ENCODE results near the gene PHC2.
A peak's percentile ranks its signal among the peaks of the same experiment; 100 is the strongest.

PHC2 gene

DNA sequence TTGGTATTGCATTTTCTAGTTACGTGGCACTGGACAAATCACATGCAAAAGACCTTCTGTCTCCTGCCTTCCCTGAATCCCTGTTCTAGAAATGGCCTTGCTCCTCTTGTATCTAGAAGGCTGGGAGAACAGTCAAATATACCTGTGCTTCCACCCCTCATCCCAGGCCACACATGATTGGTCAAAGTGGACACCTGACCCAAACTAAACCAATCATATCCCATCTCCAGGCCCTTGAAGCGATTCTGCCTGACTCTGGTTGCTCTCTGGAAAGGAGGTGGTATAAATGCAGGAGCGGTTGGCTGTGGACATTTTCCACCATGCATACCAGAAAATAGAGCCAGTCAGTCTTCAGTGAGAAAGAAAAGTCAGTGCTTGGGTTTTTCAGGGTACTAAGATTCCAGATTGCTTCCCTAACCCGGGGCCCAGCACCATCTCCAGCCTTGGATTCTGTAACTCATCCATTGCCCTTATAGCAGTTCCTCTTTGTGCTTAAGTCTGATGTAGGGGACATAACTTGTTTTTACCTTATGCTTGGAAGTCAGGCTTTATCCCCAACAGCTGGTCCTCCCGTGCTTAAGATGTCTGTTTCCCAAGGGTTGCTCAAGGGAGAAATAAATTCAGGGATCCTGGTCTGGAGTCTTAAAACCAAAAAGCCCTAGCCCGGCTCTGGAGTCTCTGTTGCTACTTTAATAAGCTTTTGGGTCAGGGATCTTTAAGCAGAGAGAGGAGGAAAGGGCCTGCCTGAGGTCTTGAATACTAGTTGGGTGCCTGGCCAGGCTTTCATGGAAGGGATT, 7.7 kb upstream of the PHC2 start:
- H3K9me3 Mint-ChIP-seq = no peaks in the 10 kb centered on the region
- no peaks in the 10 kb centered on the region for H3K36me3 Mint-ChIP-seq (ENCODE audit: low read depth)
- no peaks in the 10 kb centered on the region for H3K4me1 Mint-ChIP-seq (ENCODE audit: low read depth)
- peaks cover 16% of the 10 kb centered on the region for H3K27me3 Mint-ChIP-seq
- H3K4me3 Mint-ChIP-seq = no peak overlapping the region
- no peak overlapping the region for H3K27ac Mint-ChIP-seq

DNA sequence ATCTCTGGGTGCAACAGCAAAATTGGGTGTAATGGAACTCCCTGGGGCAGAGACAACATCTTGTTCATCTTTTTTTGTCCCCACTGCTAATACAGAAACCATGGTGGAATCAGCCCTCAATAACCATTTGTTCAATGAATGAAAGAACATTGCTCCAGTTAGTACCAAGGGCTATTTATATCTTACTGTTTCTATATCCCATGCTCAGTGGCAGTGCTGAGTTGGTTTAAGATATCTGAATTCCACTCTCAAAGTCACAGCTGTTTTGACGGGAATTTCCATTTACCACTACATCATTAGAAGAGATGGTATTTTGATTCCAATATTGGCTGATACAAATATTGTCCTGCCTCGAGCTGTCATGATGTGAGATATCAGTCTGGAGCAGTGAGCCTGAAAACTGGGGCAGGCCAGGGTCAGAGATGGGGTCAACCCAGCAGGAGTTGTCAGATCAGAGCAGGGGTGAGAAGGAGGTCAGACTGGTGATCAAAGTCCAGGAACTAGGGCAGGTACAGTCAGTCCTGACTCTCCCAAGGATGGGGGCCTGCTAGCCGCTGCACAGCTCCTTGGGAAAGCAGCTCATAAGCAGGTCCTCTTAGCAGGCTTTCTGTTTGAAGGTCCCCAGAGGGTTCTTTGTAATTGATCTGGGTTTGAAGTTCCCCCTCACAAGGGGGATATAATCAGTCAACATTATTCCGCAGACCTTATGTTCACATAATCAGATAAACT, 5.8 kb upstream of the PHC2 start:
- Mint-ChIP-seq H3K9me3 (no peaks in the 10 kb centered on the region), H3K27ac (no peak overlapping the region), H3K36me3 (ENCODE audit: low read depth) (no peaks in the 10 kb centered on the region), H3K4me1 (ENCODE audit: low read depth) (no peaks in the 10 kb centered on the region), H3K27me3 (peaks cover 12% of the 10 kb centered on the region), H3K4me3 (no peak overlapping the region)

DNA sequence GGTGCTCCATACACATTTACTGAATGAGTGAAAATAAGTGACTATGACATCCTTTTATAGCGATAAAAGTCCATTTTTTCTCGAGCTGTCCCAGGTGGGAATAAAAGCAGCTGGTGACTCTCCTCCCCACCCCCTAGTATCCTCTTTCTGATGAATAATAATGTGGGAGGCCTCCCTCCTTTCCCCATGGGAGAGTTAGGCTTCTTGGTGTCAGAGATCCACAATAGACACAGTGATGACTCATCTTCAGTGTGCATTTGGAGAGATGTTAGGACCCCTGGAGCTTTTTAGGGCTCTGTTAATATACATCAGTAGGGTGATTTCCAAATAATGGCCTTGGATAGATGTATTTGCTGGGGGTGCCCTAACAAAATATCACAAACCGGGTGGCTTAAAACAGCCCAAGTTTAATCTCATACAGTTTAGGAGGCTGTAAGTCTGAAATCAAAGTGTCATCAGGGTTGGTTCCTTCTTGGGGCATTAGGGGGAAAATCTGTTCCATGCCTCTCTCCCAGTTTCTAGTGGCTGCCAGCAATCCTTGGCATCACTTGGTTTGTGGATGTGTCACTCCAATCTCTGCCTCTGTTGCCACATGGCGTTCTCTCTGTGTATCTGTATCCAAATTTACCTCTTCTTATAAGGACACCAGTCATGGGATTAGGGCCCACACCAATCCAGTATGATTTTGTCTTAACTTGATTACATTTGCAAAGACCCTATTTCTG, 4.4 kb upstream of the PHC2 start:
- no peak overlapping the region for H3K27ac Mint-ChIP-seq
- H3K4me3 Mint-ChIP-seq = no peak overlapping the region
- H3K9me3 Mint-ChIP-seq = no peaks in the 10 kb centered on the region
- peaks cover 9% of the 10 kb centered on the region for H3K27me3 Mint-ChIP-seq
- peaks cover 3% of the 10 kb centered on the region for H3K4me1 Mint-ChIP-seq (ENCODE audit: low read depth)
- H3K36me3 Mint-ChIP-seq (ENCODE audit: low read depth) = no peaks in the 10 kb centered on the region

DNA sequence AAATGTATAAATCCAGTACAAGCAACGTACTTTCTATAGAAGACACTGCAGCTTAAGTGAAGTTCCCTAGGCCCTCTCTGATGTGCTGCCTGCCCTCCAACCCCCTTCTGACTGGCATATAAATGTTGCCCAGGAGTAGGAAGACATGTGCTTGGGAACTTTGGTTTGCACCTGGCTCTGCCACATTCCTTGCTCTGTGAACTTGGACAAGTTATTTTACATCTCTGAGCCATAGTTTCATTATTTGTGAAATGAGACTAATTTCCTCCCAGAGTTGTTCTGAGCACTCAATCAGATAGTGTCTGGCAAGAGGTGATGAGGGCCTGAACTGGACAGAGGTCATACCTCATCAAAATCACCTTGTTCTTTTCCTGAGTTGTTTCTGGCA, 3.5 kb upstream of the PHC2 start:
- Mint-ChIP-seq H3K9me3 (no peaks in the 10 kb centered on the region), H3K36me3 (ENCODE audit: low read depth) (no peaks in the 10 kb centered on the region), H3K4me3 (no peak overlapping the region), H3K27ac (no peak overlapping the region), H3K27me3 (peaks cover 3% of the 10 kb centered on the region), H3K4me1 (ENCODE audit: low read depth) (peaks cover 3% of the 10 kb centered on the region)

DNA sequence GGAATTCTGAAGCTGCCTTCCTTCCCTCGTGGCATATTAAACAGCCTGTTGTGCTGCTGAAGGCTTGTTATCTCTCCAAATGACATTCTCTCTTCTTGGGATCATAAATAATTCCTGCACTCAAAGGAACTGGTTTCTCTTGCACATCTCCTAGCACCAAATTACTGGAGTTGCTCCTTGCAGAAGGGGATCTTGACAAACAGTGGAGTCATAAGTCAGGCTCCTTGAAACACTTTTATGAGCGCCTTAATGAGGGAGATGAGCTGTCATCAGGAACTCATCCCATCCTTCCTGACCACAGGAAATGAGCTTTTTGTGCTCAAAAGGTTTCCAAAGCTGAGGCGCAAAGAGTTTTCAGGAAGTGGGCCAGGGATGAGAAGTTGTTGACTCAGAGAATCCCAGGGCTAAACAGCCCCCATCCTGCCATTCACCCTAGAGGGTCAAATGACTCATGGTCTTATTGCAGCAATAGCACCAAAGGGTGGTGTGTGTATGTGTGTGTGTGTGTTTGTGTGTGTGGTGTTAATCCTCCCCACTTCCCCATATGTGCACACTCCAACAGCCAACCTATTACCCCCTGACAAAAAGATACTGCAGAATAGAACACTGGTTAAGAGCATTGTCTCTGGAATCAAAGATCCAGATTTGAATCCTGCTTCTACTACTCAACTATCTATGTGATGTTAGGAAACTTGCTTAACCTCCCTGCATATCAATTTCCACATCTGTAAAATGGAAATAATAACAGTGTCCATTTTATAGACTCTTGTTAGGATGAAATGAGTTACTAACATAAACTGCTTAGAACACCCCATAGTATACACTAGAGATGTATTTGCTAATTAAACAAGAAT, 2.8 kb upstream of the PHC2 start:
- H3K4me1 Mint-ChIP-seq (ENCODE audit: low read depth) = peaks cover 3% of the 10 kb centered on the region
- no peaks in the 10 kb centered on the region for H3K9me3 Mint-ChIP-seq
- no peak overlapping the region for H3K4me3 Mint-ChIP-seq
- H3K27ac Mint-ChIP-seq = no peak overlapping the region
- H3K36me3 Mint-ChIP-seq (ENCODE audit: low read depth) = no peaks in the 10 kb centered on the region
- H3K27me3 Mint-ChIP-seq = peaks cover 3% of the 10 kb centered on the region

DNA sequence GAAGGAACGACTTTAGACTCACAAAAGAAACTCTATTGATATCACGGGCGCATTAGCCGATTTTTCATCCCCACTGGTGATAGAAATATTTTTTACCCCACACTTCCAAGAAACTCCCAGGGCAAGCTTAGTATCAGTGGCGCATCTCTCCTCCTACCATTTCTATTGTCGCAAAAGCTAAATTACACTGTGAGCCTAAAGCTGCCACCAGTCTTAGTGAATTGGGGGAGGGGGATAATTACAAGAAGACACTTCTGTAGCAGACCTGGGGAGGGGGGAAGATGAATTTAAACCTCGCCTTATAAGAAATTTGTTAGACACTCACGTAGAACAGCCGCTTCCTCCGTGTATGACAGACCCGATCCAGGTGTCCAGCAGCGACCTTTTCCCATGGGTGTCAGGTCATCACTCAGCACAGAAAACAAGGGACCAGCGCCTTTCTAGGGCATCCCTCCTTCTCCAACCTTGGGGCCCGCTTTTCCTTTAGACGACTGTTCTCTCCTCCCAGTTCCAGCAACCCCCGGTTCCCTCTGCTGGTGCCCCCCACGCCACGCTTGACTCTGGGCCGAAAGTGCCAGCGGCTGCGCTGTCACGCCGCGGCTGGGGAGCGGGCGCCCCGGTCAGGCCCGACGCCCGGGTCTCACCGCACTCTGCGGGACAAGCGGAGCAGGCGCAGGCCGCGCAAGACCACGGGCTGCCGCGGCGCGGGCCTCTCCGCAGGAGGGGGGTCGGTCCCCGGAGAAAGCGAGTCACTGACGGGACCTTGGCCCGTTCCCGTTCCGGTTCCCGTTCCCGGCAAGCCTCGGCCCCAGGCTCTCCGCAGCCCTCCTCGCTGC, 821 bp downstream of the PHC2 start:
- Mint-ChIP-seq H3K9me3 (no peaks in the 10 kb centered on the region), H3K36me3 (ENCODE audit: low read depth) (no peaks in the 10 kb centered on the region), H3K27me3 (peaks cover 17% of the 10 kb centered on the region), H3K27ac (peak overlapping the region; percentile 27), H3K4me1 (ENCODE audit: low read depth) (peaks cover 9% of the 10 kb centered on the region), H3K4me3 (no peak overlapping the region)

DNA sequence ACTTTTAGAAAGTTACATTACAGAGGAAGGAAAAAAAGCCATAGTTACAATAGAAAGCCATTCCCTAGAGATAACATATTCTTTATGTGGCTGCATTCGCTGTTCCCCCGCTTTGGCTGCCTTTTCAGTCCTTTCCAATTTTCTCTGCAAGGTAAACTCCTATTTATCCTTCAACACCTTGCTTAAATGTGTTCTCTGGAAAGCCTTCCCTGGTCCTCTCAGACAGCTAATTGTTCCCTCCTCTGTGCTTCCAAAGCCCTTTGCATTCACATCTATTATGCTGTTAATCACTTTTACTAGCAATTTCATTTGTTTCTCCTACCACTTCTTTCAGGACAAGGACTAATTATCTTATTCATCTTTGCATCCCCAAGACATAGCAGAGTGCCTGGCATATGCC, 1.6 kb downstream of the PHC2 start:
- Mint-ChIP-seq H3K27ac (no peak overlapping the region), H3K9me3 (no peaks in the 10 kb centered on the region), H3K4me3 (no peak overlapping the region), H3K4me1 (ENCODE audit: low read depth) (peaks cover 9% of the 10 kb centered on the region), H3K27me3 (peaks cover 17% of the 10 kb centered on the region), H3K36me3 (ENCODE audit: low read depth) (no peaks in the 10 kb centered on the region)

DNA sequence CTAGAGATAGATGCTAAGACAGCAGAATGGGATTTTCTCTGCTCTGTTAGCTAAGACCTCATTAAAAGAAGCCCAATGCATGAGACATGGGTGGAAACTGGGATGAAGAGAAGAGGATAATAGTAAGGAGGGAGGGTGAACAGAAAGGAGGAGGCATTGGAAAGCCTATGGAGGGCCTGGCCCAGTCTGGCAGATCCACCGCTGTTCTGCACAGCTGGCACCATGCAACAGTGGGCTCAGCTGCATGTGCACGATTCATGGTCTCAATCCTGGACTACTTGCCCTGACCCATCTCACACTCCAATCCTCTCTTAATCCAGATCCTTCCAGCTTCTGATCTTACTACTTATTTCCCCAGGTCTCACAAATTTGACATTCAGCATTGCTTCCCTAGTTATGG, 2.2 kb downstream of the PHC2 start:
- Mint-ChIP-seq H3K4me3 (no peak overlapping the region), H3K9me3 (no peaks in the 10 kb centered on the region), H3K27me3 (peaks cover 17% of the 10 kb centered on the region), H3K36me3 (ENCODE audit: low read depth) (no peaks in the 10 kb centered on the region), H3K4me1 (ENCODE audit: low read depth) (peaks cover 9% of the 10 kb centered on the region), H3K27ac (no peak overlapping the region)

DNA sequence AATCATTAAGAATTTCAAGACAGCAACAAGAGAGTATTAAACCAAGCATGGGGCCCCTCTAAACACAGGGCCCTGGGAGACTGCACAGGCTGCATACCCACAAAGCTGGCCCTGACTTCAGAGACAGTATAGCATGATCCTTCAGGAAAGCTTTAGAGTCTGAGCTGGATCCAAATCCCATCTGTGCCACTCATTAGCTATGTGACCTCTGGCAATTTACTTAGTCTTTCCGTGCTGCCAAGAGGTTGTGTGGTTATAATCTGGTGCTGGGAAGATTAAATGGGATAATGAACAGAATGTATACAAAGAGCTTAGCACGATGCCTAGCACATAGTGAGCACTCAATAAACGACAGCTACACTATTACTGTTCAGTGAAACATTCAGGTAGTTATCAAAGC, 4.0 kb downstream of the PHC2 start:
- H3K9me3 Mint-ChIP-seq = no peaks in the 10 kb centered on the region
- no peaks in the 10 kb centered on the region for H3K36me3 Mint-ChIP-seq (ENCODE audit: low read depth)
- no peak overlapping the region for H3K27ac Mint-ChIP-seq
- peaks cover 9% of the 10 kb centered on the region for H3K4me1 Mint-ChIP-seq (ENCODE audit: low read depth)
- peaks cover 26% of the 10 kb centered on the region for H3K27me3 Mint-ChIP-seq
- H3K4me3 Mint-ChIP-seq = no peak overlapping the region

DNA sequence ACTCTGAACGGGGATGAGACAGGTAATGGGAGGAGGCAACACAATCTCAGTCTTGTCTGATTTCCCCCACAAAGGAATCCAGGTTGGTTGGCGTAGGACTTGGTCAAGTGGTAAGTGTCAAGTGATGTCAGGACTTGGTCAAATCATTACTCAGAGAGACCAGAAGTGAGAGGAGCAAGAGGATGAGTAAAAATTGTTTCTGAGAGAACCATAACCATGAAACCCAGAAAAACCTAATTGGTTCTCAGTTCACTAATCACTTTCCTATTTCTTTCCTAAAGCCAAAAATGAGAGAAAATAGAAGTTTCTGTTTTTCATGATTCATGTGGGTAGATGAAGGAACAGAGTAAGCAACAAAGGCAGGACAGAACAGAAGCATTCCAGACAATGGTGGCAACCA, 5.0 kb downstream of the PHC2 start:
- Mint-ChIP-seq H3K27ac (no peak overlapping the region), H3K9me3 (no peaks in the 10 kb centered on the region), H3K4me1 (ENCODE audit: low read depth) (peaks cover 6% of the 10 kb centered on the region), H3K27me3 (peaks cover 31% of the 10 kb centered on the region), H3K4me3 (no peak overlapping the region), H3K36me3 (ENCODE audit: low read depth) (no peaks in the 10 kb centered on the region)

DNA sequence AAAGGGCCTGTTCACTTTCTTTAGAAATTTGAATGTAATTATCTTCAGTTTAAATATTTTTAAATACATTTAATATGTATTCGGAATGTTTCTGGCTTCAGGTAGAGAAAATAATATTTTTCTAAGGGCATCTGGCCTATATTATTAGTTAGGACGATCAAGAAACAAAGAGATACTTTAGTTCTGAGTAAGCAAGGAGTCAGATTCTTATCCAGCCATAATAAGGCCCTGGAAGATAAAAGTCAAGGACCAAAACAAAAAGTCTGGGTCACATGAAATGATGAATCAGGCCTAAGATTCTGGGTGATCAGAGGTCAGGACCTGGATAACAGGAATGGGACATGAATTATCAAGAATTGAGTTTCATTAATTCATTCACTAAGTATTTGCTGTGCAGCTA, 6.3 kb downstream of the PHC2 start:
- Mint-ChIP-seq H3K4me3 (no peak overlapping the region), H3K9me3 (no peaks in the 10 kb centered on the region), H3K27ac (no peak overlapping the region), H3K4me1 (ENCODE audit: low read depth) (peaks cover 6% of the 10 kb centered on the region), H3K36me3 (ENCODE audit: low read depth) (no peaks in the 10 kb centered on the region), H3K27me3 (peaks cover 36% of the 10 kb centered on the region)

DNA sequence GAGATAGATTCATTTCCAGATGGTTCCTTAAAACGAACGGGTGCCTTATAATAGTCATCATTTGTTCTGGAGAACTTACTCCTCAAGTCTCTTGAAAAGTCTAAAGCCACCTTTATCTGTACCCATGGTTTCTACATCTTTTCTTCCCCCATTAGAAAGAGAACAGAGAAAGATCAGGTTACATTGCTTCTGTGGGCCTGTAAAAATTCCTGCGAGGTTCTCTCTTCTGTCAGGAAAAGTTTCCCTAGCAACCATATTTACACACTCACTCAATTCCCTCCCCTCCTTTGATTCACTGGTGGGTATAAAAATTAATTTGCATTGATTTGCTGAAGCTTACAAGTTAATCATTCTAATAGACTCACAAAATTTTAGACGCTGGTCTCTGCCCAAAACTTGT, 6.7 kb downstream of the PHC2 start:
- Mint-ChIP-seq H3K27me3 (peaks cover 36% of the 10 kb centered on the region), H3K4me1 (ENCODE audit: low read depth) (peaks cover 6% of the 10 kb centered on the region), H3K9me3 (no peaks in the 10 kb centered on the region), H3K27ac (no peak overlapping the region), H3K36me3 (ENCODE audit: low read depth) (no peaks in the 10 kb centered on the region), H3K4me3 (no peak overlapping the region)

DNA sequence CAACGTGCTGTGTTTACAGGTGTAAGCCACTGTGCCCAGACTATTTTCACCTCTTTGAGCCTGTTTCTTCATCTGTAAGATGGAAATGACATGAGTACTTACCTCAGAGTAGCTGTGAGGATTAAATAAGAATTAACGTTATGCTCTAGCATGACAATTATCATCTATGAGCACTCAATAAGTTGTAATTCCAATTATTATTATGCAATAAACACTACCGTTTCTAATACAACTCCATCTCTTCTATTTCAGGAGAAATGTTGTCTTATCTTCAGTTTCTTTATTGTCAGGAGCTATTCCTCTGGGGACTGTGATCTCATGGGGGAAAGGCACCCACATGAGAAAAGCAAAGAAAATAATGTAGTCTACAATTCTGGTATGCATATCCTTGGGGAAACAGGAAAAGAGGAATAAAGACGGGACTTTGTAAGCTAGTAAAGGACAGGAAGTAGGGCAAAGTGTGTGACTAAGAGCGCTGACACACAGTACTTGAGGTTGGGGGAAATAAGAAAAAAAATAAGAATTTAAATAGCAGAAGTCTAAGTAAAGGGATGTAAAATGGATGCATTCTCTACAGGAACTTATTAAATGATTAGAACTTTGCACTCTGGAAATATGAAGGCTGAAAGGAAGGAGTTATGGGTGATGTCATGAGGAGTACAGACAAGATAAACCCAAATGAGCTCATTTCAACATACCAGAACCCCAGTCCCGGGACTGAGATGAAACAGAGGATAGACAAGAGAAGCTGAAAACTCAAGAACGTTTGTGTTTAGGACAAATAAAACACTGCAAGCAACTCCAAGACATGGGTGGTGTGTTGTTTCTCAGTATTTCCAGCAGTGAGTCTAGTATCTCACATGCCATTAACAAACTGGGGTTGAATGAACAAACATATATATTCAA, 9.8 kb downstream of the PHC2 start:
- Mint-ChIP-seq H3K27ac (no peak overlapping the region), H3K36me3 (ENCODE audit: low read depth) (no peaks in the 10 kb centered on the region), H3K4me1 (ENCODE audit: low read depth) (peaks cover 5% of the 10 kb centered on the region), H3K27me3 (peaks cover 31% of the 10 kb centered on the region), H3K4me3 (no peak overlapping the region), H3K9me3 (peaks cover 7% of the 10 kb centered on the region)

All from stimulated activated naive CD8-positive, alpha-beta T cell treated with anti-CD3 and anti-CD28 coated beads, Interleukin-15, Interleukin-2, amounts not matched to agents 100 ng/mL and 50 ng/mL, for 24 hours (primary cell).